Neural cell (in vitro differentiated cells): ENCODE data around the gene RIMKLA.

Experiments
- POLR2AphosphoS5 ChIP-seq: IDR thresholded peaks from 2 replicates; pipeline ENCODE4 v1.6.1; 2012
- RAD21 ChIP-seq: fragments of 450-650 bp; conservative IDR thresholded peaks from 2 replicates; pipeline ENCODE4 v1.6.1; 2014; ENCODE audit warnings: antibody characterized with exemption, mild to moderate bottlenecking, moderate library complexity
- SMC3 ChIP-seq: fragments of 450-650 bp; conservative IDR thresholded peaks from 2 replicates; pipeline ENCODE4 v1.6.1; 2014; ENCODE audit warnings: antibody characterized with exemption, mild to moderate bottlenecking, moderate library complexity; ENCODE audit not compliant: poor library complexity
- TAF1 ChIP-seq: IDR thresholded peaks from 2 replicates; pipeline ENCODE4 v1.6.1; 2012; ENCODE audit warnings: low read depth
- TF ChIP-seq, protein P1 (sequence below): fragments of 450-650 bp; IDR thresholded peaks from 2 replicates; pipeline ENCODE4 v1.5.1; 2014; ENCODE audit warnings: antibody characterized with exemption, mild to moderate bottlenecking, moderate library complexity; ENCODE audit not compliant: poor library complexity, severe bottlenecking
- TF ChIP-seq, protein P2 (sequence below): IDR thresholded peaks from 2 replicates; pipeline ENCODE4 v1.6.1; 2012; ENCODE audit warnings: borderline replicate concordance

DNA sequence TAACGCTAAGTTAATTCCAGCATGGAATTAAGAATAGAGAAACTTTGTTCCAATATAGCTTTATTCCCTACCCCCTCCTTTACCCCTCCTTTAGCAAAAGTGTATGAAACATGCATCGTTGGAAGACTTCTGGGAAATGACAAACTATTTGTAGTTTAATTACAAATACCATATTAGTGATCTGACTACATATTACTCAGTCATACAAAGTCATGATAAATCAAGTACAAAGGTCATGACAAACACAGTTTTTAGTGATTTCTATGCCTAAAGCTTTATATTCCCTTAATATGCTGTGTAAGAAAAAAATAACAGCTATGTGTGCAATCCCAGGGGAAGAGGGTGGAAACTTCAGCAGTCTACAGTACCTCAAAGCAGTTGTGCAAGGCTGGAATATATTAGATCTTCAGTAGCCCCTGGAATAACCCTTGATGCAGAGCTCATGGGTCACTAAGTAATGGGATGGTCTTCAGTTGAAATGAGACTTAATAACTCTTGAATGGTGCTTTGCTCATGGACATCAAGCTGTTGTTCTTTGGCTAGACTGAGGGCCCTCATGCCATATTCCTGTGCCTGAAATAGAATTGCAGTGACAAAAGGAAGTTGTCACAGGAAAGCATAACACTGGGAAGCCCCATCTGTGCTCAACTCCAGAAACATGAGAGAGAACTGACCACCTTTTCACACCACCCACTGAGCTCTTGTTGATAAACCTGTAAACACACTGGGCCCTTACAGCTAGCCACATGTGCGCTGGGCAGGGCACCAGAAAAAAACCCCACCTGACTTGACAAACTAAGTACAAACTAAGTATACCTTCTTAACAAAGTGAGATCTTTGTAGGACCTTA lies 49.9 kb downstream of the RIMKLA start:
- TF ChIP-seq, protein P1, sequence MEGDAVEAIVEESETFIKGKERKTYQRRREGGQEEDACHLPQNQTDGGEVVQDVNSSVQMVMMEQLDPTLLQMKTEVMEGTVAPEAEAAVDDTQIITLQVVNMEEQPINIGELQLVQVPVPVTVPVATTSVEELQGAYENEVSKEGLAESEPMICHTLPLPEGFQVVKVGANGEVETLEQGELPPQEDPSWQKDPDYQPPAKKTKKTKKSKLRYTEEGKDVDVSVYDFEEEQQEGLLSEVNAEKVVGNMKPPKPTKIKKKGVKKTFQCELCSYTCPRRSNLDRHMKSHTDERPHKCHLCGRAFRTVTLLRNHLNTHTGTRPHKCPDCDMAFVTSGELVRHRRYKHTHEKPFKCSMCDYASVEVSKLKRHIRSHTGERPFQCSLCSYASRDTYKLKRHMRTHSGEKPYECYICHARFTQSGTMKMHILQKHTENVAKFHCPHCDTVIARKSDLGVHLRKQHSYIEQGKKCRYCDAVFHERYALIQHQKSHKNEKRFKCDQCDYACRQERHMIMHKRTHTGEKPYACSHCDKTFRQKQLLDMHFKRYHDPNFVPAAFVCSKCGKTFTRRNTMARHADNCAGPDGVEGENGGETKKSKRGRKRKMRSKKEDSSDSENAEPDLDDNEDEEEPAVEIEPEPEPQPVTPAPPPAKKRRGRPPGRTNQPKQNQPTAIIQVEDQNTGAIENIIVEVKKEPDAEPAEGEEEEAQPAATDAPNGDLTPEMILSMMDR = no peak
- TF ChIP-seq, protein P2, sequence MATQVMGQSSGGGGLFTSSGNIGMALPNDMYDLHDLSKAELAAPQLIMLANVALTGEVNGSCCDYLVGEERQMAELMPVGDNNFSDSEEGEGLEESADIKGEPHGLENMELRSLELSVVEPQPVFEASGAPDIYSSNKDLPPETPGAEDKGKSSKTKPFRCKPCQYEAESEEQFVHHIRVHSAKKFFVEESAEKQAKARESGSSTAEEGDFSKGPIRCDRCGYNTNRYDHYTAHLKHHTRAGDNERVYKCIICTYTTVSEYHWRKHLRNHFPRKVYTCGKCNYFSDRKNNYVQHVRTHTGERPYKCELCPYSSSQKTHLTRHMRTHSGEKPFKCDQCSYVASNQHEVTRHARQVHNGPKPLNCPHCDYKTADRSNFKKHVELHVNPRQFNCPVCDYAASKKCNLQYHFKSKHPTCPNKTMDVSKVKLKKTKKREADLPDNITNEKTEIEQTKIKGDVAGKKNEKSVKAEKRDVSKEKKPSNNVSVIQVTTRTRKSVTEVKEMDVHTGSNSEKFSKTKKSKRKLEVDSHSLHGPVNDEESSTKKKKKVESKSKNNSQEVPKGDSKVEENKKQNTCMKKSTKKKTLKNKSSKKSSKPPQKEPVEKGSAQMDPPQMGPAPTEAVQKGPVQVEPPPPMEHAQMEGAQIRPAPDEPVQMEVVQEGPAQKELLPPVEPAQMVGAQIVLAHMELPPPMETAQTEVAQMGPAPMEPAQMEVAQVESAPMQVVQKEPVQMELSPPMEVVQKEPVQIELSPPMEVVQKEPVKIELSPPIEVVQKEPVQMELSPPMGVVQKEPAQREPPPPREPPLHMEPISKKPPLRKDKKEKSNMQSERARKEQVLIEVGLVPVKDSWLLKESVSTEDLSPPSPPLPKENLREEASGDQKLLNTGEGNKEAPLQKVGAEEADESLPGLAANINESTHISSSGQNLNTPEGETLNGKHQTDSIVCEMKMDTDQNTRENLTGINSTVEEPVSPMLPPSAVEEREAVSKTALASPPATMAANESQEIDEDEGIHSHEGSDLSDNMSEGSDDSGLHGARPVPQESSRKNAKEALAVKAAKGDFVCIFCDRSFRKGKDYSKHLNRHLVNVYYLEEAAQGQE = no peak
- TF ChIP-seq TAF1 = no peak
- no peak for TF ChIP-seq SMC3
- no peak for TF ChIP-seq RAD21
- TF ChIP-seq POLR2AphosphoS5 = no peak
